ENCODE measurements around the gene UGT1A6.
"Not testable (repeated sequence)": the region's sequence is repeated elsewhere in the genome, so short reads cannot be mapped to it uniquely, and the experiment has no call there.

Gene UGT1A6

GRCh38 chr2:233728723-233729301 lies 36.1 kb downstream of the UGT1A6 start, which contains the start of gene UGT1A3:
Gene UGT1A3 (plus strand): TSS chr2:233729042. CDS start chr2:233729127, 85 bp downstream.
- no peak for DNase-seq (ENCODE audit: low read depth in 2 of 2)

- DNase-seq (ENCODE audit: low read depth in 2 of 2): not testable (repeated sequence)
These were observed 44.4 kb downstream of the UGT1A6 start for GRCh38 chr2:233736868-233737653.

- no peak for DNase-seq (ENCODE audit: low read depth in 2 of 2)
These were observed 48.2 kb downstream of the UGT1A6 start for GRCh38 chr2:233740870-233741269.

- DNase-seq (ENCODE audit: low read depth in 2 of 2): no peak
These were observed 51.0 kb downstream of the UGT1A6 start for GRCh38 chr2:233743464-233744259.

GRCh38 chr2:233745073-233745755 lies 52.5 kb downstream of the UGT1A6 start:
- DNase-seq (ENCODE audit: low read depth in 2 of 2): no peak

- not testable (repeated sequence) for DNase-seq (ENCODE audit: low read depth in 2 of 2)
These were observed 53.1 kb downstream of the UGT1A6 start for GRCh38 chr2:233745838-233746237.

- no peak for DNase-seq (ENCODE audit: low read depth in 2 of 2)
These were observed 54.0 kb downstream of the UGT1A6 start for GRCh38 chr2:233746475-233747282.

- no peak for DNase-seq (ENCODE audit: low read depth in 2 of 2)
These were observed 54.5 kb downstream of the UGT1A6 start for GRCh38 chr2:233747283-233747544.

- not testable (repeated sequence) for DNase-seq (ENCODE audit: low read depth in 2 of 2)
These were observed 58.0 kb downstream of the UGT1A6 start for GRCh38 chr2:233750689-233751088.

- not testable (repeated sequence) for DNase-seq (ENCODE audit: low read depth in 2 of 2)
These were observed 58.7 kb downstream of the UGT1A6 start for GRCh38 chr2:233751212-233752009.

- no peak for DNase-seq (ENCODE audit: low read depth in 2 of 2)
These were observed 62.4 kb downstream of the UGT1A6 start for GRCh38 chr2:233754872-233755611.

- DNase-seq (ENCODE audit: low read depth in 2 of 2): no peak
These were observed 63.9 kb downstream of the UGT1A6 start for GRCh38 chr2:233756429-233757081.

GRCh38 chr2:233758141-233758540 lies 65.5 kb downstream of the UGT1A6 start:
- DNase-seq (ENCODE audit: low read depth in 2 of 2): no peak

- no peak for DNase-seq (ENCODE audit: low read depth in 2 of 2)
These were observed 66.2 kb downstream of the UGT1A6 start for GRCh38 chr2:233758849-233759248.

- DNase-seq (ENCODE audit: low read depth in 2 of 2): no peak
These were observed 67.4 kb downstream of the UGT1A6 start, which contains the start of gene UGT1A1 for GRCh38 chr2:233760043-233760442. Gene UGT1A1 (plus strand): TSS chr2:233760270. CDS start chr2:233760288, 18 bp downstream.

- DNase-seq (ENCODE audit: low read depth in 2 of 2): no peak
These were observed 68.5 kb downstream of the UGT1A6 start for GRCh38 chr2:233761040-233761769.

- no peak for DNase-seq (ENCODE audit: low read depth in 2 of 2)
These were observed 71.6 kb downstream of the UGT1A6 start for GRCh38 chr2:233764264-233764663.

GRCh38 chr2:233764761-233765160 lies 72.1 kb downstream of the UGT1A6 start:
- no peak for DNase-seq (ENCODE audit: low read depth in 2 of 2)
